Measurements from ENCODE around the gene SLC5A10.
"Not testable (repeated sequence)": the region's sequence is repeated elsewhere in the genome, so short reads cannot be mapped to it uniquely, and the experiment has no call there.

The SLC5A10 gene

DNA sequence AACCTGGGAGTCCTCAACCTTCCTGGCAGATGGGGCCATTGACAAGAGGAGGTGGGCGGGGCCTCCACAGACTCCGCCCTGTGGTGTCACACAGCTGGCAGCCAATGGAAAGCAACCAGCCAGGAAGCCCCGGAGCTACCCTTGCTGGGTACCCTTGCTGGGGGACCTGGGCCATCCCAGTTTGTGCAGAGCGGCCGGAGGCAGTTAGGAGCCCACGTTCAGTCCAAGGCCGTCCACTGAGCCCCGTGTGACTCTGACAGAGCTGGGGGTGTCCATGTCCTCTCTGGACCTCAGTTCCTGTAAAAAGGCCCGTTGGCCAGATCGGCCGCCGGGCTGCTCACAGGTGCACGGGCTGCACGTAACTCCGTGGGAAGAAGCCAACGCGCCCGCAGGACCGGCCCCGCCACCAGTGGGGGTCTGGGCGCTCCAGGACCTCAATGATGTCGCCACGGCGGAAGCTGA is 69.7 kb downstream of the SLC5A10 start:
- no peak for DNase-seq

DNA sequence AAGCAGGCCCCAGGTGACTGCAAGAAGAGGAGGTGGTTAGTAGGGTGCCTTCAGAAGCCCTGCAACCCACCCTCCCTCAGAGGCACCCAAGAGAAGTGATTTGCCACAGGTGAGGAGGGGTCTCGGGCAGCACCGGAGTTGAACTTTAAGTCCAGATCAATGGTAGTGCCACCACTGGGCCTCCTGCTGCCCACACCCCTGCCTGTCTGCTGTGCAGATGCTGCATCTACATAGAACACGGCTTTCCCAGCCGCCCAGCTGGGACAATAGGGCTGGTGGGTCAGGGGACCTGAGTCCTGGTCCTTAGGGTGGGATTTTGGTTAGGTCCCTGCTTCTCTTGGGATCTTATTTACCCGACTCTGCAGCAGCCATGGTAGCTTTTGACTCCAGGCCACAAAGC is 70.2 kb downstream of the SLC5A10 start:
- DNase-seq: no peak

DNA sequence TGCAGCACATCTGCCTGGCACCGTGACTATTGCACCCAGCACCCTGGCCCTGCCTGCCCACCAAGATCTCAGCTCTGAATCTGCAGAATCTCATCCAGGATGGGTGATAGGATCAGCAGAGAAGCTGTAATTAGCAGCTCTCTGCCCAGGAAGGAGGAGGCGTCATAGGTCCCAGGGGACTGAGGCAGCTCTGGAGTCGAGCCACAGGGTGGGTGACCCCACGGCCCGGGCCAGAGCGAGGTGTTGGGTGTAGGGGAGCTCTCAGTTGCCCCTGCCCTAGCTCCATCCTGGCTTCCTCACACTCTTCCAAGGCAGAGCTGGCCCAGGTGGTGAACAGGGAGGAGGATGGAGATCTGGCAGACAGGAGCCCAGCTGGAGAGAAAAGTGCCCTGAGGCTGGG is 70.8 kb downstream of the SLC5A10 start:
- DNase-seq: no peak

DNA sequence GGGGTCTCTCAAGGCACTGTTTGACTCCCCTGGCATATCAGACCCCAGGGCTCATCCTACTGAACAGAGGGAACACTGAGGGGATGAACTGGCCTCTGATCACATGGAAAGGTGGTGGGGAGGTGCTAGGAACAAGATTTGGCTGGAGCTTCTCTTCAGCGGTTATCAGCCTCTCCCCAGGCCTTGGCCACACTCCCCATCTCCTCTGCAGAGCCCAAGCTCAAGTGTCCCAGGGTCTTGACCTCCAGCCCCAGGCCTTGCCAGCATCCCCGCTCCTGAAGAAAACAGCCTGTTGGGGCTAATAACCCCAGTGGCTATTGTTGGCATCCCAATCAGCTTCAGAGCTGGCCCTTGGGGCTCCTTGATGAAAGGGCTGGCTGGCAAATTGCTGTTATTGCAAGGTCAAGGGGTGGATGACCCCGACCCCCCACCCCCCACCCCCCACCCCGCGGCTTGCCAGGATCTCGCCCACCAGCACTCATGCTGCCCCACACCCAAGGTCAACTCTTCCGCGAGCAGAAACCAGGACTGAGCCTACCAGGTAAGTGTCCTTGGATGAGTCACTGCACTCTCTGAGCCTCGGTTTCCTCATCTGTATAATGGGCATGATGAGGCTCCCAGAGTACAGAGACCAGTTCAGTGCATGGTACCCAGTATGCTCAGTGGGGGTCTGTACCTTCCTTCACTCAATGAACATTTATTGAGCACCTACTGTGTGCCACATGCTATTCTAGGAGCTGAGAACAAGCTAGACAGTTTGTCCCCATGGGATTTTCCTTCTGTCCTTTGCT is 71.4 kb downstream of the SLC5A10 start:
- DNase-seq: no peak

DNA sequence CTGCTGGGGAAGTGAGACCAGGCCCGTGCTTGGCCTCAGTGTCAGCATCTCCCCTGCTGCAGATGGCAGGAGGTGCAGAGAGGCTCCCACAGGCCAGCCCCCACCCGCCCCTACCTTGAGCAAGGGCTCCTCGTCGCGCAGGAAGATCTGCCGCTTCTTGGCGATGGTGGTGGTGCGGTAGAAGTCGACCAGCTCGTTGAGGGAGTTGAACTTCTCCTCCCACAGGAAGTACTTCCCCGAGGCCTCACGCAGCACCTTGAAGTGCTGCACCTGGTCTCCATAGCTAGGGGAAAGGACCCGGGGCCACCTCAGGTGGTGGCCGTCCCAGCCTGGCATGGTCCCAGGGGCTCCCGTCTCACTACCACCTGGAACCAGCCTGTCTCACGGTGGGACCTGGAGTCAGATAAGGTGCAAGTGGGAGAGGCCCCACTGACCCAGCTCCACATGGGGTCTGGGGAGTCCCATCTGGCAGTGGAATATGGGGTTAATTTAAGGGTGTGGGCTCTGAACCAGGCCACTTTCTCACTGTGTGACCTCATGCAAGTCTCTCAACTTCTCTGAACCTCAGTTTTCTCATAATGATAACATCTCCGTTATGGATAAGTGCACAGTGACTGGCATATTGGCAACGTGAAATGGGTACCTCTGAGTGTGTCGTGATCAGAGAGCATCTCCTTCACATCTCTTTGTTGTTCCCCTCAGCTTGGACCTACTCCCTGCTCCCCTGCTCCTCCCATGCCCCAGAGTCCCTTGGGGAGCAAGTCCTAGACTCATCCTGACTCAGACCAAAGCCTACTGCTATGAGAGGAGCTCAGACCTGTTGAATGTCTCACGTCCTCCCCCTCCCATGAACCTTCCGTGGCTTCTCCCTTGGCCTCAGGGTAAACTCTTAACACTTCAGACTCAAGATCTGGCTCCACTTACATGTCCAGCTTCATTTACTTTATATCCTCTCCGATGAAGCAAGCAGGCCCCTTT is 72.4 kb downstream of the SLC5A10 start:
- DNase-seq: no peak

DNA sequence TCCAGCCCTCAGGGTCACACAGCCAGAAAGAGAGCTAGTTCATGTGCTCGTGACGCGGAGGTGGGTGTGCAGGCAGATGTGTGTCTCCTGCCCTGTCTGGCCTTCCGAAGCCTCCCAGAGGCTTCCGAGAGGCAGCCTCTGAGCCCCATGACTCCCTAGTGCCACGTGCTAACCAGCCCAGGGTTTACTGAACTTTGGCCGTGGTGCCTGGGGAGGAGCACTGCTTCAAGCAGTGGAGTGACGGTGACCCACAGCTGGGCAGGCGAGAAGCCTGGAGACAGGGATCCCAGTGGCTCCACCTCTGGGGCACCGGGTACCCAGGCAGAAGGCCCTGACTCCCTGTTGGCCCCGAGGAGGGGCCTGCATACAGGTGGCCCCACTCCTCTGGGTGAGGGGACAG is 76.7 kb downstream of the SLC5A10 start:
- DNase-seq: not testable (repeated sequence)

DNA sequence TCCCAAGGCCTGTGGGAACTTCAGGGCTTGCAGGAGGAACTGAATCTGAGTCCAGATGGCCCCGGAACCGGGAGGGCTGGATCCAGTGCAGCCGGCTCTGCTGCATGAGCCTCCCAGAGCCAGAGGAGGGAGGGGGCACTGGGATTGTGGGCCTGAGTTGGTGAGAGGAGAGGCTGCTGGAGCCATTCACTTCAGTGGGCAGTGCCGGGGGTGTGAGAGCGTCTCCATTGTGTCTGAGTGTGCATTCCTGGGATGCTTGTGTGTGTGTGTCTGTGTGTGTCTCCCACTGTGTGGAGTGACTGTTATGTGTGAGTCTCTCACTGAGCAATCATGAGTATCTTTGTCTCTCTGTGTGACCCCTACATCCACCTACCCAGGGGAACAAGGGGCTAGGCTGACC is 77.8 kb downstream of the SLC5A10 start:
- not testable (repeated sequence) for DNase-seq

DNA sequence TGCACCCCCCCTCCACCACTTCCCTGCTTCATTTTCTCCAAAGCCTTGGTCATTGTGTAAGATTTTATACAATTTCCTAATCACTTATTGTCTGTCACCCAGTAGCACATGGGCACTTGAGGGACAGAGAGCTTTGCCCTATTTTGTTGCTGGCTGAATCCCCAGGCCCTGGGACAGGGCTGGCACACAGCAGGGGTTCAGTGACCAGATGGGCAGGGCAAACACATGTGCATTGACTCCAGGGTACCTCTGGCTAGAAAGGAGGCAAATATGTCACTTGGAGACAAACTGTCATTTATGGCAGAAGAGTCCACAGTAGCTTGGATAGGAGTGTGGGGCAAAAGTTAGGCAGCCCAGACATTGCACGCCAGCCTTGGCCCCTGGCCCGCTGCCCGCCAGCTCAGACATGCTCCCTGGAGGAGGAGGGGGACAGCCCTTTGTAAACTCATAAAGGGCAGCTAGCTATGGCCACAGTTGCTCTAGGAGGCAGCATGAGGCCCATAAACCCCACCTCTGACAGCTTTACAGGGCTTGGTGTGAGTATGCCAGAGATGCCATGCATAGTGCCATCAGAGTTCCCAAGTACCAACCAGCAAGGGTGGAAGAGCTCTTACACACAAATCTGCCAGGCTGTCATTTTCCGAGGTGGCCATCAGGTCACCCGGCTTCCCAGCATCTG is 78.9 kb downstream of the SLC5A10 start:
- not testable (repeated sequence) for DNase-seq

DNA sequence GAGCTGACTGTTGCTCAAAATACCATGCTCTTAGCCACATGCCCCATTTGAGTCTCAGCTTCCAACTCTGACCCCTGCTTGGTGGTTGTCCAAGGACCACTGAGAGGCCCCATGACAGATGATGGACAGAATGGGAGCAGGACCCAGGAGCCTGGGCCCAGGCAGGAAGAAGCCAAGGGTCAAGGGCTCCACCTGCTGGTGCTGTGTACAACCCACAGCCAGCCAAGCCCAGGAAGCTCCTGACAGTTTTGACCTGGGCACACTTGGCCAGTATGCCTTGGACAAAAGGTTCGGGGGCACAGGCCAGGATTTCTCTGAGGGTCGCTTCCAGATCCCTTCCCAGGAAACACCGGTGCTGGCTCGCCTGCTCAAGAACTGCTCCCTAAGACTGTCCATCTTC is 79.8 kb downstream of the SLC5A10 start:
- DNase-seq: not testable (repeated sequence)

DNA sequence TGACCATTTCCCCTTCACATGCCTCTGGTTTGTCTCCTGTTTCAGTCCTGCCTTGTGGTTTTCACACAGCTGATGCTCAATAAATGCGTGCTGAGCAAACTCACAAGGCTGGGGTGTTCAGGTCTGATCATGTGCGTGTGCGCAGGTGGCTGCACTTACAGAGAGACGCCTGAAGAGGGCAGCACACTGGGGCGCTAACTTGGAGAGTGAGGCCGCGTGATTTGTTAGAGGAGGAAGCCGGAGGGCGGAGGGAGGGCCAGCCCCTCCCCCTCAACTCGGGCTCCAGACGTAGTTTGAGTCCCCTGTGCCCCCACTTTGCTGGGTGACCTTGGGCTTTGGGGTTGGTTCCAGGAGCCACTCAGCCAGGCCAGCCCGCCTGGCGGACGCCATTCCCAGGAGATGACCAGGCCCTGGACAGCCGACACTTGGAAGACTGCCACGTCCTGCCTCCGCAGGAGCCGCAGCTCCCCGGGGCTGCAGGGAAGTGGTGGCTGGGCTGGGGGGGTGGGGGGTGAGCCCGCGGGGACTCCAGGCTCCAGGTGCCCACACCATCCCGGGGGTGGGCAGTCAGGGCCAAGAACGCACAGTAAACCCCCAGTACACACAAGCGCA is 80.5 kb downstream of the SLC5A10 start:
- not testable (repeated sequence) for DNase-seq

DNA sequence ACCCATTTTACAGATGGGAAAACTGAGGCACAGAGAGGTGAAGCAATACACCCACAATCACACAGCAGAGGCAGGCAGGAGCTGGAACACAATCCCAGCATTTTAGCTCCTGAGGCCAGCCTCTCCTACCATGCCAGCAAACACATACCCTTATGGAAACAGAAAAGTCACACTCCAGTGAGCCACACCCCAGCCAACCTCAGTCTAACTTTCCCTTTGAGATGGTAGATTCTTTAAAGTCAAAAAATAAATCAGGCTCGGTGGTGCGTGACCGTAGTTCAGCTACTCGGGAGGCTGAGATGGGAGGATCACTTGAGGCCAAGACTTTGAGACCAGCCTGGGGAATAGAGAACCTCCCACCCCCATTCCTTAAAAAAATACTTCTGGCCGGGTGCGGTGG is 84.2 kb downstream of the SLC5A10 start:
- not testable (repeated sequence) for DNase-seq

DNA sequence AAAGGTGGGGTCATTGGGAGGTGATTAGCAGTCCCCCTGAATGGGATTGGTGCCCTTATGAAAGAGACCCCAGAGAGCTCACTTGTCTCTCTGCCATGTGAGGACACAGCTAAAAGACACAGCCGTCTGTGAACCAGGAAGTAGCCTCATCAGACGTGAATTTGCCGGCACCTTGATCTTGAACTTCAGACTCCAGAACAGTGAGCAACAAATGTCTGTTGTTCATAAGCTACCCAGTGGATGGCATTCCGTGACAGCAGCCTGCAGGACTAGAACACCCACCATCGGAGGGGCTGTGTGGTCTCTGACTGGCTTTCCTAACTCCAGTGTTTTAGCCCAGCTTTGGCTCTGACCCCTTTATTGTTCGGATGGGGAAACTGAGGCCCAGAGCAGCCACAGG is 85.6 kb downstream of the SLC5A10 start:
- not testable (repeated sequence) for DNase-seq

DNA sequence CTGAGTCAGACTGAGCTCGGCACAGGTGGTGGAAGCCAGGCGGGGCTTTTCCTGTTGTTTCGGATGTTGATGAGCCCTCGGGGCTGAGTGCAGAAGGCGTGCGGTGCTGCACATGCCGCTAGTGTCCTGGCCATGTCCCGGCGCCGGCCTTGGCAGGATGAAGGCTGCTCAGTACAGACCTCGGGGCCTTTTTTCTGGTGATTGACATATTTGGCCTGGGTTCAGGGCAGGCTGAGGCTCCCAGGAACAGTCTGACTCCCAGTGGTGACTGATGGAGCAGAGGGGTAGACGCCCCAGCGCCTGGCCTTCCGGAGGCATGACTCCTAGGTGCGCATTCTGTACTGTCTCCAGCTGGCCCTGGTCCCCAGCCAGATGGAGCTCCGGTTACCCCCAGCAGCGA is 86.0 kb downstream of the SLC5A10 start:
- not testable (repeated sequence) for DNase-seq

DNA sequence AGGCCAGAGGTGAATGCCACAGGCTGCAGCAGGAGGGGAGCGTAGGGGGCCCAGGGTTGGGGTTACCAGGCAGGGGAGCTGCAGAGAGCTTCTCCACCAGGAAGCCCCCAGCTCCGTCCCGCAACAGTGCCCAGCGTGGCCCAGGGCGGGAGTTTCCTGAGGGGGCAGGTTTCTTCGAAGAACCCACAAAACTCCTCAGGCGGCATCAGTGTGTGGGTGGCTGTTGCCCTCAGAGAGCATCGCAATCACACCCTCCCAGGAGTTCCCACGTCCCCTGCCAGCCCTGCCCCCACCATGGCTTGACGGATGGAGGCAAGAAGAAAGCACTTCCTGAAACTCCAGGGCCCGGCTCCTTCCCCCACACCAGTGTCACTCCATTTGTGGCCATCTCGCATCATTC is 86.8 kb downstream of the SLC5A10 start:
- DNase-seq: not testable (repeated sequence)

DNA sequence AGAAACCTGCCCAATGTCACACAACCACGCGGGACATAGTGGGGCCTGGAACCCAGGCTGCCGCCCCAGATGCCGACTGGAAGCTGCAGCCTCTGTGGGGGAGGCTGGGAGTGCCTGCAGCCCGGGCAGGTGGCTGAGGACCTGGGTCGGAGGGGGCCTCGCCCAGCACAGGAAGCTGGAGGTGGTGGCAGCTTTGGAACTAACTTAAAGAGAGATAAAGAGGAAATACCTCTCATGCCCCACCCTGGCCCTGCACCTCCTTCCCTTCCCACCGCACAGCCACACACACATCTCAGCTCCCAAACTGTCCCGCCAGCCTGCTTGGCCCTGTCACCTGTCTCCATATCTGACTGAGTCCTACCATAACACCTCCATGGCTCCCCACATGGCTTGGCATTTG is 88.4 kb downstream of the SLC5A10 start:
- DNase-seq: not testable (repeated sequence)

DNA sequence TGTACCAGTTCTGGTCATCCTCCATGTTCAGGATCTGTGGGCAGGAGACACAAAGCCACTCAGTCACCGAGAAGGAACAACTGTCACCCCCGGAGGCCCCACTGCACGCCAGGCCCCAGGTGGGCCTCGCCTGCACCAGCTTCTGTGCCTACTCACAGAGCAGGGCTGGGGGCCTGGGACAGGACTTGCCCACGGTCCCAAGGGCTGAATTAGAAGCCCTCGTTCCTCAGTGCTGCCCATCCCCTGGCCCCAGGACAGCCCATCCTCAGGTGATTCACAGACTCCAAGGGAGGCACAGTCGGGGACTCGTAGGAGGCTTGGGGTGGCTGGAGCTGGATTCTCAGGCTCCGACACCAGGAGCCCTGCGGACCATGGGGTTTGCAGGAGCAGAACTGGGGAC is 89.9 kb downstream of the SLC5A10 start:
- DNase-seq: not testable (repeated sequence)

DNA sequence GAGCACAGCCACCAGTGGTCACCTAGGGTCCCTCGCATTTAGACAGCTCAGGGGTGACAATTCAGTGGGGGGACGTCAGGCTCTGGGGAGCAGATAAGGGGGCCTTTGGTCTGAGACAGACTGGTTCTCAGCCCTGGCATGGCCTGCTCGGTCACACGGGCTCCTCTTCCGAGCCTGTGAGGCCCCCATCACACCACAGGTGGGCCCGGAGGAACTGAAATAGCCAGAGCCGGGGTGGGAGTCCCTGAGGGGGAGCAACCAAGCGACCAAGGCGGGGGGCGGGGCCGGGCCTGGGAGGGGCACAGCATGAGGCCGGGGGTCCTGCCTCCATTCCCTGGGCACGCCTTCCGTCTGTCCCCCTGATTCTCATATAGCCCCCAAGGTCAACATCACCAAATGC is 90.4 kb downstream of the SLC5A10 start:
- not testable (repeated sequence) for DNase-seq

DNA sequence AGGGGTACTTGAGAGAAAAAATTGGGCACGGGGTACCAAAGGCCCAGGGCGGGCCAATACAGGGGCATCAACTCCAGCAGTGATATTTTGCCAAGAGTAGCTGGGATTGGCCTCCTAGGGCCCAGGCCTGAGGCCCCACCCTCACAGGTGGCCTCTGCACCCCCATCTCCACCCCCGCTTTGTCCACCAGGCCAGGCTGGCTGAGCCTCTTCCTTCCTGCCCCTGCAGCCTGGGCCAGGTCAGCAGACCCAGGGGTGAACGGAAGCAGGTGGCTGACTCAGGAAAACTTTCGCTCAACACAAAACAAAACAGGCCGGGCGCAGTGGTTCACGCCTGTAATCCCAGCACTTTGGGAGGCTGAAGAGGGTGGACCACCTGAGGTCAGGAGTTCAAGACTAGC is 91.1 kb downstream of the SLC5A10 start:
- not testable (repeated sequence) for DNase-seq

DNA sequence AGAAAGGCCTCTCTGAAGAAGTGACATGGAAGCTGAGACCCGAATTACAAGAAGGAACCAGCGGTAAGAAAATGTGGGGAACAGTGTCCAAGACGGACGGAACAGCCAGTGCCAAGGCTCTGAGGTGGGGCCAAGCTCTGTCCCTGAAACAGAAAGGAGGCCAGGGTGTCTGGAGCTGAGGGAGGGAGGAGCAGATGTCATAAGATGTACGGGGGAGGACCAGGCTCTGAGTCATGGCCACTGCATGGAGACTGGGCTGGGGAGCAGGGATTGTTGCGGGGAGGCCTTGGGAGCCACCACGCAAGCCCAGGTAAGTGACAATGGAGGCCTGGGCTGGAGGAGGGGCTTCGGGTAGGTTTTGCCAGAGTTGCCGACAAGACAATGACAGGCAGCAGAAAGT is 92.7 kb downstream of the SLC5A10 start:
- not testable (repeated sequence) for DNase-seq

DNA sequence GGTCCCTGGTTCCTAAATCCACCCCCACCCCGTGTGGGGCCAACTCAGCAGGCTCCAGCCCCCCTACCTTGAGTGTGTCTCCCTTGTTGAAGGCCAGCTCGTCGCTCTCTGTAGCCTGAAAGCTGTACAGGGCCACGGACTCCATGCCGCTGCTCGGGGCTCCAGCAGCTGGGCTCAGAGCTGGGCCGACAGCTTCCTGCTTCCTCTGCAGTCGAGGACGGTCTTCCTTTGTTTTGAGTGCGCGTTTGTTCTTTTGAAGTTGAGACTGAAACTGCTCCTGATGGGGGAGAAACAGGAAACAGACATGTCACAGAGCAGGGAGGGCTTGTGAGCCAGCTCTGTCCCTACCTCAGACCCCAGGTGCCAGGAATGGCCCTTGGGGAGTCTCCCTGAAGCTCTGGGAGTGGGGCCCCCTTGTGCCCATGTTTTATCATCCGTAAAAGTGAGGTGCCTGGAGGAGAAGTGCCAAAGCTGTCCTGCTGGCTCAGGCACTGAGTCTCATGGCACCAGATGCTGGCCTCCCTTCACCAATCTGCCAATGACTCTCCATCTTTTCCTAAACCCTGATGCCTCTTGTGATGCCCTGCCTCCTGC is 94.9 kb downstream of the SLC5A10 start, which contains the start of gene GRAP:
TSS of gene GRAP (minus strand) at position 176 of the 594 bp plus-strand sequence. CDS start at position 145, 31 bp downstream.
- not testable (repeated sequence) for DNase-seq

DNA sequence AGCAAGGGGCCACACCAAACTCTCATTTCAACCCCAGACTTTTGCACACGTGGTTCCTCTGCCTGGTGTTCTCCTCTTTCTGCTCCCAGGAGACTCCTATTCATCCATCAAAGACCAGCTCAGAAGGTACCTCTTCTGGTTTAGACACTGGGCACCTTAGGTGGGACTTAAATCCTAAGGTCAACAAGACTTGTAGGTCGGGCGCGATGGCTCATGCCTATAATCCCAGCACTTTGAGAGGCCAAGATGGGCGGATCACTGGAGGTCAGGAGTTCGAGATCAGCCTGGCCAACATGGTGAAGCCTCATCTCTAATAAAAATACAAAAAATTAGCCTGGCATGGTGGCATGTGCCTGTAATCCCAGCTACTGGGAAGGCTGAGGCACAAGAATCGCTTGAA is 95.5 kb downstream of the SLC5A10 start:
- DNase-seq: not testable (repeated sequence)

DNA sequence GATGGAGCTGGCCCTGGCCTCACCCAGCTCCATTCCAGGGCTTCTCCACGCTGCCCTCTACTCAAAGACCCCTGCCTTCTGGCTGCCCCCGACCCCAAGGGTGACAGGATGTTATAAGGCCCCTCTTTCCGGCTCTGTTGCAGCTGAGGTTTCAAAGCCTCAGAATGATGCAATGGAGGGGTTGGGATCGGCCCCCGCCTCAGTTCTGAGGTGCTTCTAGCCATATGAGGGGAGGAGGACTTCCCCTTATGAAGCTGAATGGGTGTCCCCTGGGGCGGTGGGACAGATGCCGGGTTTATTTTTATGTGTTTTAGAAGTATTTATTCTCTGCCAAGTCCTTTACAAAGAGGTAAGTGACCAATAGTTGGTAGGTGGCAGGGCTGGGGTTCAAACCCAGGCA is 96.9 kb downstream of the SLC5A10 start:
- DNase-seq: not testable (repeated sequence)

Data from GDM1 (cell line).